MCF 10A (cell line): ENCODE data around the gene INO80C. TPM values are rescaled to one million over a fixed set of nuclear protein-coding genes. Genes with fewer than 3 reads are reported as not detected.

Experiments used
- BruUV-seq: library from RNA; stranded (reverse); fragments of 400-500 nt; replicated peaks from 2 replicates; lab custom pipeline; 2021; lab: Mats Ljungman, UMichigan
- CTCF ChIA-PET: fragments of 300-600 bp; sonication (Branson Sonifier 250); formaldehyde crosslinking; extraction: SDS; loops from one replicate; lab custom pipeline; 2021; ENCODE audit warnings: antibody characterized with exemption, inconsistent platforms; lab: Yijun Ruan, JAX
- POLR2A ChIA-PET: fragments of 300-600, 350-650 bp; sonication (Branson Sonifier 250); formaldehyde crosslinking; extraction: SDS; loops from one replicate; lab custom pipeline; 2020; ENCODE audit warnings: antibody characterized with exemption, inconsistent platforms; lab: Yijun Ruan, JAX
- DNase-seq: peaks from one replicate; pipeline ENCODE4 v3.0.0-alpha.2; 2018; ENCODE audit not compliant: unreplicated experiment
- H3K27ac Mint-ChIP-seq: one replicate; pipeline ENCODE4 v1.8.0; 2022; ENCODE audit warnings: mild to moderate bottlenecking, low read depth, mixed read lengths; ENCODE audit not compliant: unreplicated experiment
- H3K27me3 Mint-ChIP-seq: one replicate; pipeline ENCODE4 v1.8.0; 2022; ENCODE audit warnings: mixed read lengths; ENCODE audit not compliant: insufficient read depth, unreplicated experiment
- H3K36me3 Mint-ChIP-seq: one replicate; pipeline ENCODE4 v1.8.0; 2022; ENCODE audit warnings: mild to moderate bottlenecking, moderate library complexity, mixed read lengths; ENCODE audit not compliant: insufficient read depth, unreplicated experiment
- H3K4me1 Mint-ChIP-seq: one replicate; pipeline ENCODE4 v1.8.0; 2022; ENCODE audit warnings: mixed read lengths; ENCODE audit not compliant: insufficient read depth, unreplicated experiment
- H3K4me3 Mint-ChIP-seq: one replicate; pipeline ENCODE4 v1.8.0; 2022; ENCODE audit warnings: mild to moderate bottlenecking, moderate library complexity, mixed read lengths; ENCODE audit not compliant: unreplicated experiment
- H3K9me3 Mint-ChIP-seq: one replicate; pipeline ENCODE4 v1.8.0; 2022; ENCODE audit warnings: mixed read lengths; ENCODE audit not compliant: unreplicated experiment
- CTCF ChIP-seq: fragments of 200-600 bp; IDR thresholded peaks from one replicate; pipeline ENCODE4 v1.8.0; 2022; ENCODE audit warnings: antibody characterized with exemption, mild to moderate bottlenecking; ENCODE audit not compliant: unreplicated experiment
- intact Hi-C: fragments of 100-400 bp; cut with micrococcal nuclease; formaldehyde crosslinking; loops from 2 replicates; pipeline ENCODE4 v1.14.1; 2022
- total RNA-seq: library from RNA; stranded (reverse); gene quantifications from 2 replicates; pipeline ENCODE4 v1.2.3, GENCODE V29; 2022

The INO80C gene
- total RNA-seq, 1 experiment from 2014 or later: 32.6 TPM

- peak; percentile 86 for DNase-seq
- Mint-ChIP-seq H3K9me3 (no peaks in the 10 kb centered on the region), H3K27ac (peak overlapping the region; percentile 89), H3K27me3 (no peaks in the 10 kb centered on the region), H3K36me3 (peaks cover 5% of the 10 kb centered on the region), H3K4me1 (peaks cover 39% of the 10 kb centered on the region), H3K4me3 (peak overlapping the region; percentile 22)
- intact Hi-C loops: loop anchor here (5.0 kb wide), 1 partner anchor 106 kb away; no protein-coding TSS in a partner anchor
- CTCF ChIA-PET: interaction anchor here (0.6 to 2.5 kb wide), 6 partner anchors 11 to 905 kb away, joined by 3 to 12 read pairs (median 3); no protein-coding TSS in a partner anchor
- no peak for TF ChIP-seq CTCF
- BruUV-seq: no TSS peak
- POLR2A ChIA-PET: interaction anchor here (0.8 to 3.4 kb wide), 7 partner anchors 12 to 69 kb away, joined by 3 to 30 read pairs (median 4); partner anchors contain the start of gene INO80C
Observed at GRCh38 chr18:35513181-35513936, 15.6 kb upstream of the INO80C start.

GRCh38 chr18:35512761-35513160, 15.0 kb upstream of the INO80C start:
- TSS peak; percentile 65 for BruUV-seq
- POLR2A ChIA-PET: interaction anchor here (1.0 to 3.4 kb wide), 4 partner anchors 13 to 68 kb away, joined by 3 to 30 read pairs (median 10); partner anchors contain the start of gene INO80C
- Mint-ChIP-seq H3K4me1 (peaks cover 39% of the 10 kb centered on the region), H3K27me3 (no peaks in the 10 kb centered on the region), H3K9me3 (no peaks in the 10 kb centered on the region), H3K4me3 (peak overlapping the region; percentile 22), H3K36me3 (peaks cover 5% of the 10 kb centered on the region), H3K27ac (peak overlapping the region; percentile 89)
- intact Hi-C loops: loop anchor here (5.0 kb wide), 1 partner anchor 105 kb away; no protein-coding TSS in a partner anchor
- CTCF ChIA-PET: interaction anchor here (1.5 to 2.5 kb wide), 3 partner anchors 32 to 127 kb away, joined by 3 to 12 read pairs (median 7); no protein-coding TSS in a partner anchor
- no peak for DNase-seq
- no peak for TF ChIP-seq CTCF

- H3K36me3 Mint-ChIP-seq: peaks cover 5% of the 10 kb centered on the region
- ChIA-PET CTCF (interaction anchor here (0.5 to 2.5 kb wide), 12 partner anchors 9 to 495 kb away, joined by 3 to 12 read pairs (median 4); no protein-coding TSS in a partner anchor), POLR2A (interaction anchor here (1.4 to 3.4 kb wide), 2 partner anchors 14 to 69 kb away, joined by 3 to 30 read pairs; partner anchors contain the start of gene INO80C)
- H3K27ac Mint-ChIP-seq: no peak overlapping the region
- peaks cover 36% of the 10 kb centered on the region for H3K4me1 Mint-ChIP-seq
- no TSS peak for BruUV-seq
- DNase-seq: peak; percentile 27
- intact Hi-C loops: loop anchor here (5.0 kb wide), 1 partner anchor 105 kb away; no protein-coding TSS in a partner anchor
- no peak overlapping the region for H3K4me3 Mint-ChIP-seq
- no peak for TF ChIP-seq CTCF
- no peaks in the 10 kb centered on the region for H3K27me3 Mint-ChIP-seq
- H3K9me3 Mint-ChIP-seq: no peaks in the 10 kb centered on the region
Observed at GRCh38 chr18:35511833-35512232, 14.1 kb upstream of the INO80C start.

GRCh38 chr18:35511428-35511827, 13.7 kb upstream of the INO80C start:
- Mint-ChIP-seq H3K4me3 (no peak overlapping the region), H3K9me3 (no peaks in the 10 kb centered on the region), H3K4me1 (peaks cover 33% of the 10 kb centered on the region), H3K27me3 (no peaks in the 10 kb centered on the region), H3K27ac (no peak overlapping the region), H3K36me3 (peaks cover 5% of the 10 kb centered on the region)
- no peak for DNase-seq
- no peak for TF ChIP-seq CTCF
- POLR2A ChIA-PET: interaction anchor here (1.4 to 3.4 kb wide), 2 partner anchors 14 to 69 kb away, joined by 3 to 30 read pairs; partner anchors contain the start of gene INO80C
- no TSS peak for BruUV-seq
- intact Hi-C loops: loop anchor here (5.0 kb wide), 1 partner anchor 104 kb away; no protein-coding TSS in a partner anchor
- CTCF ChIA-PET: interaction anchor here (0.5 to 2.5 kb wide), 9 partner anchors 8 to 494 kb away, joined by 3 to 12 read pairs (median 4); no protein-coding TSS in a partner anchor
